GM19455 (cell line): ENCODE measurements around the gene INPP4A.
"Not testable (repeated sequence)": the region's sequence is repeated elsewhere in the genome, so short reads cannot be mapped to it uniquely, and the experiment has no call there.

Source experiments
- ATAC-seq: cut with Tn5 transposase; IDR thresholded peaks from one replicate; pipeline ENCODE4 v1.9.1; 2021; ENCODE audit not compliant: unreplicated experiment

Gene INPP4A

DNA sequence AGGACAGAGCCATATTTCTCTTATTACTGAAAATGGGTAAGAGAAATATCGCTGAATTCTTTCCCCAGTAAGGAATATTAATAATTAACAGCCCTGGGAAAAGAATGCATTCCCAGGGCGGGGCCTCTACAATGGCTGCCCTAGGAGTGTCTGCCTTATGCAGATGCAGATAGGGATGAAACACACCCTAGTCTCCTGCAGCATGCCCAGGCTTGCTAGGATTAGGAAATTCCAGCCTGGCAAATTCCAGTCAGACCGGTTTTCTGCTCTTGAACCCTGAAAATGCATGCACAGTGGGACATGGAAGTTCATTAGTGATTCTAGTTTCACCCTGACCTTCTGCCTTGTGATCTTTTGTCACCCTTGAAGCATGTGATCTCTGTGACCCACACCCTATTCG is 9.0 kb upstream of the INPP4A start:
- ATAC-seq = not testable (repeated sequence)

DNA sequence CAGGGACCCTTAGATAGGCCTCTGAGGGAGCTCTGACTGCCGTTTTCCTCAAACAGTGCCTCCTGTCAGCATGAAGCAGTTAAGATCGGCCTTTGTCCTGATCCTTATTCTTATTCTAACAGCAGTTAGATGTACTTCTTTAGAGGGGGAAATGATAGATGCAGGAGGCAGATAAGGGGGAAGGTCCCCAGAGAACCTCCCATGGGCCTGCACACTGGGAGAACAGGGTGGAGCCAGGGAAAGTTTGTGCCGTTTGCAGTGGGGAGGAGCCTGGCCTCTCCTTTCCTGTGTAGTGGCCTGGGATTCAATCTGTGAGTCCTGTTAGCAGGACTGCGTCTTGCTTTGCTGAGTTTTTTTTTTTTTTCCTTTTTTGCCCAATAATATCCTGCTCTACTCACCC is 7.9 kb upstream of the INPP4A start:
- ATAC-seq = no peak

DNA sequence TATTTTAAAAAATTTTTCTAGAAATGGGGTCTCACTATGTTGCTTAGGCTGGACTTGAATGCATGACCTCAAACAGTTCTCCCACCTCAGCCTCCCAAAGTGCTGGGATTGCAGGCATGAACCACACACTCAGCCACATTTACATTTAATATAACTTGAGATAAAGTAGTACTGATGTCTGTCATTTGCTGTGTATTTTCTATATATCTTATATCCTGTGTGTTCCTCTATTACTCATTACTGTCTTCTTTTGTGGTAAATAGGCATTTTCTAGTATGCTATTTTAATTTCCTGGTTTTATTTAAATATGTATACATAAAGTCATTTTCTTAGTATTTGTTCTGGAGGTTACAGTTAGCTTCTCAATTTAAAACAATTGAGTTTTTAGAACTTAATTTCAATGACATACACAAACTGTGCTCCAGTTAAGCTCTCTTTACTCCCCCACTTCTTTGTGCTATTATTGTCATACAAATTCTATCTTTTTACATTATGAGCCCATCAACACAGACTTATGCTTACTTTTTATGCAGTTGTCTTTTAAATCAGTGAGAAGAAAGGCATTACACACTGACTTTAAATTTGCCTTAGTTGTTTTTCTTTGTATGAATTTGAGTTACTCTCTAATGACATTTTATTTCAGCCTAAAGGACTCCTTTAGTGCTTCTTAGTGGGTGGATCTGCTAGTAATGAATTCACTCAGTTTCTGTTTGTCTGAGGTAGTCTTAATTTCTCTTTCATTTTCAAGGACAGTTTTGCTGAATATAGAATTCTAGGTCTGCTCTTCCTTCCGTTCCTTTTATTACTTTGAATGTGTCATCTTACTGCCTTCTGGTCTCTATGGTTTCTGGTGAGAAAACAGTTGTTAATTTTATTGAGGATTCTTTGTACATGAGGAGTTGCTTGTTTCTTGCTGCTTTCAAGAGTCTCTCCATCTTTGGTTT is 6.2 kb upstream of the INPP4A start:
- ATAC-seq = peak; percentile 81

DNA sequence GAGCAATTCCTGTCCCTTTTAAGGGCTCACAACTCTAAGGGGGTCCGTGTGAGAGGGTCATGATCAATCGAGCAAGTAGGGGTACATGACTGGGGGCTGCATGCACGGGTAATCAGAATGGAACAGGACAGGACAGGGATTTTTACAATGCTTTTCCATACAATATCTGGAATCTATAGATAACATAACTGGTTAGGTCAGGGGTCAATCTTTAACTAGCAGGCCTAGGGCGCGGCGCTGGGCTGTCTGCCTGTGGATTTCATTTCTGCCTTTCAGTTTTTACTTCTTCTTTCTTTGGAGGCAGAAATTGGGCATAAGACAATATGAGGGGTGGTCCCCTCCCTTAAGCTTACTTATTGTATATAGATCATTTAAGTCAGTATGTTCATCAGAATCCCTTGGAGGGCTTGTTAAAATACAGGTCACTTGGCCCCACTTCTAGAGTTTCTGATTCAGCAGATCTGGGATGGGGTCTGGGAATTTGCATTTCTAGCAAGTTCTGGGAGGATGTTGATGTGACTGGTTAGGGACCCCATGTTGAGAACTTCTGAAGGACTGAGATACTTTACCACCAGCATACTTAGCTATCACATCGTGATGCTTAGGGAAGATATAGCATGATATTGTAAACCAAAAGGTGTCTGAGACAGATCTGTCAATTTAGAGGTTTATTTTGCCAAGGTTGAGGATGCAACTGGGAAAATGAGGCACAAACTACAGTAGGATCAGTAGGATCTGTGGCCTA is 2.8 kb upstream of the INPP4A start:
- ATAC-seq = no peak

DNA sequence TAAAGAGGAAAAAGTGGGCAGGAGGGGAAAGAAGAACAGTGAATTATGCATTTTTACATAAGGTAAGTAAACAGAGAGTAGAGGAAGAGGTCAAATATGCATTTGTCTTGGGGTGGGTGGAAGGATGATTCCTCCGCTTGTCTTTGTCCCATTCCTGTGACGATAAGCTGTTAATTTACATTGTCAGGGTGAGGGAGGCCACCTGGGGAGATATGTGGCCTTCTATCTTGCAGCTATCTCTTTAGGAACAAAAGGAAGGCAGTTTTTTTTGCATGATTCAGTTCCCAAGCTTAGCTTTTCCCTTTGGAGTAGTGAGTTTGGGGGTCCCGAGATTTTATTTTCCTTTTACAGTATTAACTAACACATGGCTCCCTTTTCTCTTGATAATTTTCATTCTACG is 2.2 kb upstream of the INPP4A start:
- no peak for ATAC-seq

DNA sequence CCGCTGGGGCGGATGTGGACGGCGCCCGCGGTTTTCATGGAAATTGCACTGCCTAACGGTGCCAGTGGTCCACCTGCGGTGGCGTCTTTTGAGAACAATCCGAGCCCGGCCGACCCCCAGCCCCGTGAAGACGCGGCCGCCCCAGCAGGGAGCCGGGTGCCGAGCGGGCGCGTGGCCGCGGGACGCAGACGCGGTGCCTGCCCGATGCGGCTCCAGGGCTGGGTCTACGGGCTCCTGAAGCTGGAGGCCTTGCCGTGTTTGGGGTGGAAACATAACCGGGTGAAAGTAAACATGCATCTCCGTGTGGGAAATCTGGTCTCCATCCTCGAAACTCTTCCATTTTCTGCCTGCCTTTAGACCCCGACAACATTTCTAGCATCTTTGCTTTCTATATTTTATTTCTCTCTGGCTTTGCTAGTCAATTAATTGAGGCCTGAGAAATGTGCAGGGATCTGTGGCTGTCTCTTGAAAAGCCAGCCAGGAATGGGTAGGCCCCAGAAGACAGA is 572 bp downstream of the INPP4A start:
- peak; percentile 46 for ATAC-seq

- no peak for ATAC-seq
Observed at GRCh38 chr2:98445683-98446581, 1.3 kb downstream of the INPP4A start.

GRCh38 chr2:98446850-98447249 is 2.2 kb downstream of the INPP4A start:
- no peak for ATAC-seq

GRCh38 chr2:98448441-98449145 is 3.9 kb downstream of the INPP4A start:
- ATAC-seq = no peak

DNA sequence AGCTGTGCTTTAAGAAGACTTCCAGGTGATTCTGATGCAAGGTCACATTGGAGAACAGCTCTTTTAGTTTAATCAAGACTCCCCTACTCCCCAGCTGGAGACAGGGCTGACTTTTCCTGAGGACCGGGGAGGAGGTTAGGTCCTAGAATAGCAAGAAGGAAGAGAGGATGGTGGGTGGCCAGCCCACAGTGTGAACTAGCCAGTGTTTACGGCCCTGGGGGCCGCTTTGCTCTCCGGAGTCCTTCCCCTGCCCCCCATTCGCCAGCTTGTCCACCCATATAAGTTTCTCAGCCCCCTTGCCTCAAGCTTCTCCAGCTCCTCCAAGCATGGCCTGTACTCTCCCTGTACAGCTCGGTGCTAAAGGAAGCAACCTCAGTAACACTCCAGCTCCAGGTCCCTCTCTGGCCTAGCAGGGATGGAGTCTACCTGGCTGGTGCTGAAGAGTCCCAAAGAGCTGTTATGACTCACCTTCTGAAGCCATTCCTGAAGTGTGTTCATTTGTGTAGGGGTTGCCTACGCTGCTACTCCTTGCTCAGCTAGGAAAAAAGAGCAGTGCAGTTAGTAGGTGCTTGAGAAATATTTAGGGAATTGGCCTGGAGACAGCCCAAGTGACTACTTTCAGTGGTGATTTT is 7.9 kb downstream of the INPP4A start:
- no peak for ATAC-seq

- no peak for ATAC-seq
Observed at GRCh38 chr2:98453083-98453482, 8.4 kb downstream of the INPP4A start.

GRCh38 chr2:98453531-98453930 is 8.9 kb downstream of the INPP4A start:
- ATAC-seq = no peak

GRCh38 chr2:98454073-98454472 is 9.4 kb downstream of the INPP4A start:
- no peak for ATAC-seq

GRCh38 chr2:98454500-98455235 is 10.0 kb downstream of the INPP4A start:
- ATAC-seq = no peak

DNA sequence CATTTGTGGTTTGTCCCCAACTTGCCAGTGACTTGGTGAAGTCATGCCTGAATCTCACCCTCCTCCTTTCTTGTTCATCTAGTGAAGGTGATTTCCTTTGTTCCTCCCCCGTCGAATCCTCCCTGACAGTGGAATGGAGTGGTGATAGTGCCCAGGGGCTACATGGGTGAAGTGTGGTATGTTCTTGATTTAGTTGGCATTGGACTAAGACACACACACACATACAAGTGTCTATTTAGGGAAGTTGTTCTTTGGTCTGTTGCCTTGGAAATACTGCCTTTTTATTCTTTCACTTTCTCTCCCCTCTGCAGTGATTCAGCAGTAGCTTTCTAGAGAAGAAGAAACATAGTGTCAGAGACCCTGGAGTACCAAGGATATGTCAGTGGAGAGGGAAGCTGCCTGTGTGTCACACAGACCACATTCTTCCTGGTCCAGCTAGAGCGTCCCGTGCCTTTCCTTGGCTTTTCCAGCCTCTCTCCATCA is 10.9 kb downstream of the INPP4A start:
- ATAC-seq = peak; percentile 42

DNA sequence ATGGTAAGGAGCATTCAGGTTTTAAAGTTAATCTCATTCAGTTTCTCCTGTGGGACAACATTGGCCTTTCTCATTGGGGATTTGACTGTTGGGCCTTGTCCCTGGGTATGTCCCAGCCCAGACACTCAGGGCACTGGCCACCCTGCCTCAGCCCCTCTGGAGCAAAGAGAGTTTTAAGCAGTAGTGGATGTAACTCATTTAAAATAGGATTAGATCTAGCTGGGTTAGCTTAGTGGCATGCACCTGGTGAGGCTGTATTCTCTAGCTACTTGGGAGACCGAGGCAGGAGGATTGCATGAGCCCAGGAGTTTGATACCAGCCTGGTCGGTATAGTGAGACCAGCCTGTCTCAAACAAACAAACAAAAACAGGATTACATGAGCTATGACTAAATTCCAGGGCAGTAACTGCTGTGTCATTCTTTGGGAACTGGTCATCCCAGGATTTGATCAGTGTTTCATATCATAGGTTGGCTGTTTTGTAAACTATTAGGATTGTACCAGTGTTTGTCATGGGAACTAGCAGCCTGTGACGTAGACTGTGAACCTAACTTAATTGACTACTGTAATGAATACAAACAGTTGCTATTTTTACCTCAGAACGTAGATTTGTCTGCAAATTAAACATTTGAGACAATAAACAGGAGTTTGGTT is 12.5 kb downstream of the INPP4A start:
- no peak for ATAC-seq

DNA sequence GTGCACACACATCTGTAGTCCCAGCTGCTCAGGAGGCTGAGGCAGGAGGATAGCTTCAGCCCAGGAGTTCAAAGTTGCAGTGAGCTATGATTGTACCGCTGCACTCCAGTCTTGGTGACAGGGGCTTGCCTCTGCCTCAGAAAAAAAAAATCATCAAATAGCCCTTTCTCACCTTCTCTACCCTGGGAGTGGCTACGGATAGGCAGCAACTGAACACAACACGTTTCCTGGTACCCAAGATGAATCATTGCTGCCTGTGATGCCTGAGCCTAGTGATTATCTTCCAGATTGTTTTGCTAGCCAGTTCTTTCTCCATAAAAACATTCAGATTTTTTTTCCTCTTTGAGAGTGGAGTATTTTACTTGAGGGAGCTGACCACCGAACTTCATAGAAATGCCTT is 13.5 kb downstream of the INPP4A start:
- no peak for ATAC-seq

GRCh38 chr2:98458667-98459380 is 14.2 kb downstream of the INPP4A start:
- no peak for ATAC-seq
